HG03097 (cell line): ENCODE measurements around the gene SPTB.

Experiments used
- ATAC-seq: cut with Tn5 transposase; IDR thresholded peaks from one replicate; pipeline ENCODE4 v1.9.1; 2021; ENCODE audit not compliant: unreplicated experiment, low FRiP score

SPTB gene

GRCh38 chr14:64757601-64758000, 122.1 kb downstream of the SPTB start:
- ATAC-seq = no peak

GRCh38 chr14:64756712-64757111, 123.0 kb downstream of the SPTB start:
- no peak for ATAC-seq

GRCh38 chr14:64755781-64756221, 123.9 kb downstream of the SPTB start:
- ATAC-seq = no peak

GRCh38 chr14:64754685-64755084, 125.0 kb downstream of the SPTB start:
- no peak for ATAC-seq

DNA sequence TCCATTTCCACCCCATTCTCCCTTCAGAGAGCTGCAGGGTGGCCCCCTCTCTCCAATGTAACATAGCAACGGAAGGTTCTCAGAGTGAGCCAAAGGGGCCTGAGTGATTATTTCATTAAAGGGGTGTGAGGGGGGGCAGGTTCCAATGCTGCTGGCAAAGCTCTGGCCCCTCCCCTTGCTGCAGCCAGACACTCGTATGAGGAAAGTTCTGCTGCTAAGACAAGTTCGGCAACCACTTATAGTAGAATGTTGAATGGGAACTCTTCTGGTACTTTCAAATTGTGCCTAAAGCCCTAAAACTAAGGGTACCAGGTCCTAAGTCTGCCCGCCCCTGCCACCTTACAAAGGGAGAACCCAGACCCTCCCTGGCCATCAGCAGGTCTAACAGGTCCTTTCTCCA, 125.7 kb downstream of the SPTB start:
- ATAC-seq = no peak

- no peak for ATAC-seq
Observed at GRCh38 chr14:64753374-64753773, 126.3 kb downstream of the SPTB start.

GRCh38 chr14:64752909-64753308, 126.8 kb downstream of the SPTB start:
- no peak for ATAC-seq

DNA sequence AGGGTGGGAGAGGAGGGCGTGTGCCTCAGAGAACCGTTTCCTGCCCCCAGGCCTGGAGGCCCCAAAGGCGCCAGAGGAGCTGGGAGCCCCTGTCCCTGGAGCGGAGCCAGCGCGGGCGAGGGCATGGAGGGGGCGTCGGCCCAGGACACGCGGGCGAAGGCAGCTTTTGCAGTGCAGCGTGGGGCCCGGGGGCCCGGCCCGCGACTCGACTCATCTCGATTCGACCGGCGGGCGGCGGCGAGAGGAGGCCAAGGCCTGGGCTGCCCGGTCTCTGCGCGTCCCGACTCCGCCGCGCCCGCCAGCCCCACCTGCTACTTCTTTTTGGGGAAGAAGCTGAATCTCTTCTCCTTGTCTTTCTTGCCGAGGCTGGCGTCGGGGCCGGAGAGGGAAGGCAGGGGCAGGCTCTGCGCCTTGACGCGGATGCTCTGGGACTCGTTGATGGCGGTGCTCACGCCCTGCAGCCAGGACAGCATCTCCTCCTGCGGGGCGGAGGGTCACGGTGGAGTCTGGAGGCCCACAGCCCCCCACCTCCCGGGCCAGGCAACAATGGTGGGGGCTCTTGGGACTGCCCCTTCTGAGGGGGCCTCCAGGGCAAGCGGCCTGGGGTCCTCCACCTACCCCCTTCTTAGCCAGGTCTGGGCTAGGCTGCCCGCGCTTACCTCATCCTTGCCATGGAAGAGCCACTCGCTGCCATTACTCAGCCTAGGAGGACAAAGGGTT, 130.6 kb downstream of the SPTB start:
- no peak for ATAC-seq

DNA sequence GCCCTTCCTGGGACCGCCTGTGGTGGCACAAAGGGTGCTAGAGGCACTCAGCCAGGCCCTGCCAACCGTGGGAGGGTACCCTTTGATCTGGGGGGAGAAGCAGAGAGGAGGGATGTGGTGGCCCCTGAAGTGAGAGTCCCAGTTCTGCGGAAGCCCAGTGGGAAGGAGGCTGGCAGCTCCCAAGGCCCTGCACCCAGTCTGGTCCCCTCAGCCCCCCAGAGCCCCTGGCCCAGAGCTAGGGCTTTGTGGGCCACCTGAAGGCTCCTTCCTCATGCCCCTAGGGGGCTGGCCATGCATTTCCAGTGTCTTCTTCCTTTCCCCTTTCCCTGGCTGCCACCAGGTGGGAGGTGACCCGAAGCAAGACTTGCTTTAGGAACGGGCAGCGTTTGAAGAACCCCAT, 131.2 kb downstream of the SPTB start:
- no peak for ATAC-seq

DNA sequence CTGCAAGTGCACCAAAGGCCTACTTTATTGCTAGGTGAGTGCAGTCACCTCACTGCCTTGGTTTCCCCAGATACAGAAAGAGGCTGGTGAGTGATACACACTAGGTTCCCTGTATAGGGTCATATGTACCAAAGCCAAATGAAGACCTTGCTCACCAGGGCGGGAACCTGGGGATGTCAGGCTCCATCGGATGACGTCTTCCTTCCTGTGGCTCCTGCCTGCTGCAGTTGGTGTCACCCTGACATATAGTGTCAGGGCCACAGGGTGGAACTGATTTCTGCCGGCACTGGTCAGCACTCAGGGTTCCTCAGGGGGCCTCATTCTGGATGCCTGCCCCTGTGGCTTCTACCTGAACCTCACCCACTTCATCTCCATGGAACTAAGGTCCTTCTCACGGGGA, 132.4 kb downstream of the SPTB start:
- no peak for ATAC-seq

DNA sequence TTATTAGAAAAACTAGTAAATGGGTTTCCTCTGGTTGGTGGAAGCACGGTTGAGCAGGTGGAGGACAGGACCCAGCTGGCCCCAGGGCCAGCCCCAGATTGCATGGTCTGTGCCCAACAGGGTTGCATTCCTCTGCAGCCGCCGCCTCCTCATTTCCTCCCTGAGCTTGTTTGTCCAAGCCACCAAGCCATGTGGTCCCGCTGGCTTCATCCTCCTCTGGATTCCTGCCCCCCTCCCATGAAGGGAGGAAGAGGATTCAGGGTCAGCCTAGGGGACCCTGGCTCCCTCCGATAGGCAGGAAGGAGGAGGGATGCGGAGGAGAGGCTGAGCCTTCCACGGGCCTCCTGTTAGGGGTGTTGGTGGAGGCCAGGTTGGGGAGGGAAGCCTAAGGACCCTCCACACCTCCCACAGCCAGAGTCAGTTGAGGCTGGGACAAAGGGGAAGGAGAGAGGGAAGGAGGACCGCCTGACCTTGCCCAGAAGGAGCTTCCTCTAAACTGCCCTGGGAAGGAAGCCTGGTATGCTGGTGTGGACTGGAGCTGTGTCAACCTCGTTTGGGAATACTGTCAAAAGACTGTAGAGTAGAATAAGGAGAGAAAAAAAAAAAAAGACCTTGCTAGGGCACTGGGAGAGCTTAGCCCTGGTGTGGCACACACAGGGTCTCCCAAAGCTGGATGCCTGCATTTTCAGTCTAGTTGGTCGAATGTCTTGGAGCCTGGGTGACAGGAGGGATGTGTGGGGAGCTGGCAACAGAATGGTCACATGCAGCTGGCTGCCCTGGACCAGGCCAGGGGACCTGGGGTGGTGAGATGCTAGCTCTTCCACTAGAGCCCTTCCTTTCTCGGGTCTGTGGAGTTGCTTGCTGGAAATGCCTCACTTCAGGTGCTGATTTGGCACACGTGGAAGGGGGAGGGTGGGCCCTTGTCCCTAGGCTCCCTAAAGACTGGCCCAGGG, 133.1 kb downstream of the SPTB start:
- ATAC-seq = no peak

- ATAC-seq = no peak
Observed at GRCh38 chr14:64745511-64746091, 134.1 kb downstream of the SPTB start.

- no peak for ATAC-seq
Observed at GRCh38 chr14:64743061-64743460, 136.6 kb downstream of the SPTB start.

GRCh38 chr14:64741961-64742360, 137.7 kb downstream of the SPTB start:
- no peak for ATAC-seq

- no peak for ATAC-seq
Observed at GRCh38 chr14:64741200-64741599, 138.5 kb downstream of the SPTB start.

DNA sequence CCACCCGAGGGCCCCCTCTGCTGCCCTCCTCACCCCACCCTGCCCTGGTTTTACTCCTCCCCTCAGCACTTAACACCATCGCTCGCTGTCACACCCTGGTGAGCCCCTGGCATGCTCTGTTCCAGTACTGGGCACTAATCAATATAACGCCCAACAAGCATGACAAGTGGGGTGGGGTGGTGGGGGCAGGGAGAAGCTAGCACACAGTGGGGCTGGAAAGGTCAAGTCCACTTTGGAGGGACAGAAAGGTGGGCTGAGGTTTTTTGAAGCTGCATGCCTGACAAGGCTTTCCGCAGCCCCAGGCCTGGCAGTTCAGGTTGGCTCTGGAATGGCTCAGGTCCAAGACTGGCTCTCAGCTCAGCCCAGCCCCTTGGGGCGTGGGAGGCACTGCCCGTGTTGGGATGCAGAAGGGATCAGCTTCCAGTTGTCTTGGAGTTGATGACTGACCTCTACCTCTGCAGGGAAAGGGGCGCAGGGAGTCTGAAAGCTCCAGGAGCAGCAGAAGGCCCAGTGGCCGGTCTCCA, 141.4 kb downstream of the SPTB start:
- no peak for ATAC-seq

DNA sequence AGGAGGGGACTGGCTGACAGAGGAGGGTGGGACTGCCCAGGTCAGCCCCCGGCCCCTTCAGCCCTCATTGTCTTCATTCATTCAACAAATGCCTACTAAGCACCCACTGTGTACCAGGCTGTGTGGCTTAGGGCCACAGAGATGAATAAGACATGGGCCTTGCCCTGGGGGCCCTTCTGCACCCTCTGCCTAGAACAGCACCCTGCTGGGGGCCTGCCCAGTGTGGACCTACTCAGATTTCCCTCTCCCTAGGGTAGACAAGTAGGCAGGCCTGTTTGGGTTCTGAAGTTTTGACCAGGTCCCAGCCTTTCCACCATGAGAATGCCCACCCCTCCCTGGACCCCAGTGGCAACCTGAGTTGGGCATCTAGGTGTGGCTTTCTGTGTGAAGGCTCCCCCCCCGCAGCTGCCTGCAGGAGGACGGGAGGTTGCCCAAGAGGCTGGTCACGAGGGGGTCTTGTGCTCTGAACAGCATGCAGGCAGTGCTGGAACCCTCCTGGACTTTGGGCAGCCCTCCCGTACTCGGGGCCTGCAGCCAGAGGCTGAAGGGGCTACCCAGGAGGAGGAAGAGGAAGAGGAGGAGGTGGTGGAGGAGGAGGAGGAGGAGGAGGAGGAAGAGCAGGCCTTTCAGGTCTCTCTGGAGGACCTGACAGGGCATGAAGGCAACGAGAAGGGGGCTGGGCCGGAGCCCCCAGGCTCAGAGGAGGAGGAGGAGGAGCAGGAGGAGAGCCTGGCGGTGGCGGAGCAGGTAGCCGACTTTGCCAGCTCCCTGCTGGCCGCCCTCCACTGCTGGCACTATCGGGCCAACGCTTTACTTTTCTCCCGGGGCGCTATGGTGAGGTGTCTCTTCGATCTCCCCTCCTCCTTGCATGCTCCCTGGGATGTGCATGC, 142.1 kb downstream of the SPTB start:
- ATAC-seq = no peak

GRCh38 chr14:64736271-64737169, 143.2 kb downstream of the SPTB start:
- ATAC-seq = no peak

GRCh38 chr14:64734990-64735389, 144.7 kb downstream of the SPTB start:
- ATAC-seq = no peak
